Left hindlimb (tissue), 1 donor: ENCODE measurements around the gene VNN1.
A peak's percentile ranks its signal among the peaks of the same experiment; 100 is the strongest.
"Not testable (repeated sequence)": the region's sequence is repeated elsewhere in the genome, so short reads cannot be mapped to it uniquely, and the experiment has no call there.

Experiments used
- DNase-seq: peaks from one replicate; pipeline ENCODE4 v3.0.0-alpha.2; 2018

The VNN1 gene

GRCh38 chr6:132719736-132720448 lies 6.0 kb upstream of the VNN1 start:
- no peak for DNase-seq

- no peak for DNase-seq
These were observed 2.2 kb upstream of the VNN1 start for GRCh38 chr6:132715881-132716637.

DNA sequence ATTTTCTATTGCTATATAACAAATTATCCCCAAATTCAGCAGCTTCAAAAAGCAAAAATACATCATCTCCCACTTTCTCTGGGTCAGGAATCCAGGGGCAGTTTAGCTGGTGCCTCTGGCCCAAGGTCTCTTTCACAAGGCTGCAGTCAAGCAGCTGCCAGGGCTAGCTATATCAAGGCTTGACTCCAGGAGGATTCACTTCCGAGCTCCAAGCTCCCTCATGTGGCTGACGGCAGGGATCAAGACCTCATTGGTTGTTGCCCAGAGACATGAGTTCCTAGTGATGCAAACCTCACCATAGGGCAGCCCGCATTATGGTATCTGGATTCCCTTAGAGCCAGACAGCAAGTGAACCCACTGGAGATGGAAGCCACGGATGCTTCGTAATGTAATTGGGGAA lies 1.3 kb upstream of the VNN1 start:
- DNase-seq, result peak; percentile 36

- DNase-seq, result no peak
These were observed 305 bp upstream of the VNN1 start for GRCh38 chr6:132714160-132714559.

GRCh38 chr6:132712366-132712765 lies 1.5 kb downstream of the VNN1 start:
- no peak for DNase-seq

DNA sequence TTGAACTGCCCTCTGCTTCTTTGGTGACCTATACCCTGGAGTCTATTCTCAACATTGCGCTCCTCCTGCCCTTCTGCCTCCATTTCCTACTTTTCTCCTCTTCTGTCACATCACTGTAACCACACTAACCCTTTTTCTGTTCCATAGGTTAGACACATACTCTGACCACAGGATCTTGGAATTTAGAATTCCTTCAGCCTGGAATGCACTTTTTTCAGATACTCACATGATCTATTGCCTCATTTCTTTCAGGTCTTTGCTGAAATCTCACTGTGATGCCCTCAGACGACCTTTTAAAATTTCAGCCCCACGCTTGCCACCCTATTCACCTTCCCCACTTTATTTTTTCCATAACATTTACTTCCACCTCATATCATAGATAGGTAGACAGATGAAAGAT lies 5.1 kb downstream of the VNN1 start:
- no peak for DNase-seq

DNA sequence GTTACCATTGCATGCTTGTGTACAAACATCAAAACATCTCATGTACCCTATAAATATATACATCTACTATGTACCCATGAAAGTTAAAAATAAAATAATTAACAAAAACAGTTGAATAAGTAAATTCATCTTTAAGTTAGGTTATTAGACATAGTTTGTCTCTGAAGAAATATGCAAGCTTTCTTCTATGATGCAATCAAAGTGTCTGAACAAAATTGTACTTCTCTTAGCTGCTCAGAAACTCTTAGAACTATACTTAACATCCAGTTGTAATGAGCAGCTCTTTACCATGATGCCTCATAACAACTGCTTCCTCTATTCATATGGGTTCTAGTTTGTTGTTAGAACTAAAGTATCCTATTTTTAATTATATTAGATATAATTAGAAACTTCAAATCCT lies 5.9 kb downstream of the VNN1 start:
- DNase-seq, result no peak

DNA sequence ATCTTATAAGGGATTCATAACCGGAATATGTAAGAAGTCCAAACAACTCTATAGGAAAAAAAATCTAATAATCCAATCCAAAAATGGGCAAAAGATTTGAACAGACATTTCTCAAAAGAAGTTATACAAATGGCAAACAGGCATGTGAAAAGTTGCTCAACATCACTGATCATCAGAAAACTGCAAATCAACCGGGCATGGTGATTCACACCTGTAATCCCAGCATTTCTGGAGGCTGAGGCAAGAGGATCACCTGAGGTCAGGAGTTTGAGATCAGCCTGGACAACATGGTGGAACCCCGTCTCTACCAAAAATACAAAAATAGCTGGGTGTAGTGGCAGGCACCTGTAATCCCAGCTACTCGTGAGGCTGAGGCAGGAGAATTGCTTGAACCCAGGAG lies 7.1 kb downstream of the VNN1 start:
- DNase-seq, result not testable (repeated sequence)

DNA sequence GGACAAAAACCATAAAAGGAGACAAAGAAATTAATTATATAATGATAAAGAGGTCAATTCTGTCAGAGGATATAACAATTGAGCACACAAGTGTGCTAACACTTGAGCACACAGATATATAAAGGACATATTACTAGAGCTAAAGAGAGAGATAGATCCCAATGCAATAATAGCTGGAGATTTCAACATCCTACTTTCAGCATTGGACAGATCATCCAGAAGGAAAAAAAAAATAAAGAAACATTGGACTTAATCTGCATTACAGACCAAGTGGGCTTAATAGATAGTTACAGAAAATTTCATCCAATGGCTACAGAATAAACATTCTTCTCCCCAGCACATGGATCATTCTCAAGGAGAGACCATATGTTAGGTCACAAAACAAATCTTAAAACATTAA lies 9.9 kb downstream of the VNN1 start:
- DNase-seq, result no peak

DNA sequence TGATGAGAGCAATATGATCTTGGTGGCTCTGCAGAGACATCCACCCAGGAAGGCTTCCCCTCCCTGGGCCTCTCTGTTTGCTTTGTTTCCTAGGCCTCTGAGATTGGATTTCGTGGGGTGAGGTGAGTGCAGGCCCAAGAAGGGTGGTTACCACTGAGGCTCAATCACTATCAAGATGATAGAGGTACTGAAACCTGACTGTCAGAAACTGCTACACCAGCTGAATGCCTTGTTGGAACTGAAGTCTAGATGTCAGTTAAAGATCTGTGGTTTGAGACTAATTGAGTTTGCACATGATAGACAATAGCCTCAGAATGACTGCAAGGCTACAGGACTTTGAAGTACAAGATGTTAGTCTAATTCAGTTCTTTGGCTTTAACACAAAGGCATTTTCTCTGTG lies 15.2 kb downstream of the VNN1 start:
- DNase-seq, result no peak

DNA sequence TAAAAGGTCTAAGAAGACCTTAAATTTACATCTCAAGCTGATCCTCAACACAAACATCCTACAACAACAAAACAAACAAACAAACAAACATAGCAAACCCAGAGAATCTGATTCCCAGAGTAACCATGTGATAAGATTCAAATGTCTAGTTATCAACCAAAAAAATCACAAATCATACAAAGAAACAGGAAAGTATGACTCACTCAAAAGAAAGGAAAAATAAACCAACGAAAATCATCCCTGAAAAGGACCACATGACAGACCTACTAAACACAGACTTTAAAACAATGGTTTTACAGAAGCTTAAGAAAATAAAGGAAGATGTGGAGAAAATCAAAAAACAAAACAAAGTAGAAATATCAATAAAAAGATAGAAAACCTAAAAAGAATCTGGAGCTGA lies 18.1 kb downstream of the VNN1 start:
- DNase-seq, result no peak

DNA sequence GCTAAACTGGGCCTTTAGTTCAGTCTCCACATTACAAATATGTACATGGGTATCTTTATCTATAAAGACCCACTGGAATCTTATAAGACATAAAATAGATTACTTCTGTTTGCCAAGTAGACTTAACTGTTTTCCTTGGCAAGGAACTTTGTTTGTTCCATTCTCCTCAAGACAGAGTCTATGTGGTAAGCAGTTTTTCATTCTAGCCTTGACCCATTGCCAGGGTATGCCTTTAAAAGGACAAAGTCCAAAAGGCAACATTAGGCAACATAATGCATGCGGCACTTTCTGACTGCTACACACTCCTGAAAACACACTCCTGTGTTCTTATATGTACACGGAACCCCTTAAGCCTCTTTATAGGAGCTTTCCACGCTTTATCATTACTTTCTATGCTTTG lies 20.4 kb downstream of the VNN1 start:
- DNase-seq, result no peak

DNA sequence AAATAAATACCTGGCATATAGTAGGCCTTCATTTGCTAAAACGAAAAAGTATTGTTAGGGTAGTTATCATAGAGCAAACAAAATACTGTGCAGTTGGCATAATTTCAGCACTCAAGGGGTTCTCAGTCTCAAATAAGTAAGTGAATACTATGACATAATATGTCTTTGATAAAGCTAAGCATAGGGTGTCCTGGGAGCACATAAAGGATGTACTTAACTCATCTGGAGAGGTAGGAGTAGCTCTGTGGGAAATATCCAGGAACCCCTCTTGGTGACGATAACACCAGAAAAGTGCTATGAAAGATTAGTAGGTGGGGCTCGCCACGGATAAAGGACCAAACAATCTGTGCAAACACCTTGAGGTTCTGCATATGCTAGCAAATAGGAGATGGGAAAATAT lies 23.2 kb downstream of the VNN1 start:
- DNase-seq, result no peak

DNA sequence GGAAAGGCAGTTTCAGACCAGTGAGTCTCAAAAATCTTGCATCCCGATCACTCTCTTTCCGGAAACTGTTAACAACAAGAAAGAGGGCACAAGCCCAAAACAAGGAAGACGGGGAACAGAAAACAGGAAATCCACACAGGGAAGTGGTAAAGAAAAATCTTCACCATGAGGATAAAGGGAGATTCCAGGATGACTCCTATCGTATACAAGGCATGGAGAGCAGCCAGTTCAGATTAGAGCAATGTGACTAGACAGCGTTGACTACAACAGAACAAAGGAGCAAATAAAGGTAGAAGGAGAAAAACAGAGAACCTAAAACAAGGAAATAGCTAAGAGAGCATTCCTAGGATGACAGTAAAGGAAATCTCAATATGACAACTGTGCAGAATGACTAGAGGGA lies 26.5 kb downstream of the VNN1 start:
- no peak for DNase-seq

- no peak for DNase-seq
These were observed 27.3 kb downstream of the VNN1 start for GRCh38 chr6:132686531-132686930.

DNA sequence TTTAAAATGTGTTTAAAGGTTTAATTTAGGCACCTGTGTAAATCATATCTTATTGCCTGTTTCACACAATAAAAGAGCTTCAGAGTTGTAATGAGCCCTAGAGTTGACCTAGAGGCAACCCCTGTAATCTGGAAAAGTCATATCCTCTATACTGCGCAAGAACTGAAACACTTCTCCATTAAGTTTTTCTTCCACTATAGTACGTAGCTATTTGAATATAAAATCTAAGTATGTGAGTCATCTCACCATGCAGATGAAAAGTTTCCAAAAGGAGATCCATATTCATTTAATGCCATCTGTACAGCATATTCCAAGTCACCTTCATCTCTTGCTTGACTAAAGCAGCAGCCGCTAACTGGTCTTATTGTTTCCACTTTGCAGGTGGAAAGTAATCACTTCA lies 28.8 kb downstream of the VNN1 start:
- no peak for DNase-seq

- DNase-seq, result no peak
These were observed 29.6 kb downstream of the VNN1 start for GRCh38 chr6:132684272-132684671.

- DNase-seq, result no peak
These were observed 30.3 kb downstream of the VNN1 start for GRCh38 chr6:132683543-132683942.

DNA sequence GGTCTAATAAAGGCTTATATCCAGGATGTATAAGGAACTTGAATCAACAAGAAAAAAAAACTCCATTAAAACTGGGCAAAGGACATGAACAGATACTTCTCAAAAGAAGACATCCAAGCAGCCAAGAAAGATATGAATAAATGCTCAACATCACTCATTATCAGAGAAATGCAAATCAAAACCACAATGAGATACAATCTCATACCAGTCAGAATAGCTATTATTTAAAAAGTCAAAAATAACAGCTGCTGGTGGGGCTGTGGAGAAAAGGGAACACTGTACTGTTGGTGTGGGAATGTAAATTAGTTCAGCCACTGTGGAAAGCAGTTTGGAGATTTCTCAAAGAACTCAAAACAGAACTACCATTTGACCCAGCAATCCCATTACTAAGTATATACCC lies 34.8 kb downstream of the VNN1 start:
- DNase-seq, result not testable (repeated sequence)

DNA sequence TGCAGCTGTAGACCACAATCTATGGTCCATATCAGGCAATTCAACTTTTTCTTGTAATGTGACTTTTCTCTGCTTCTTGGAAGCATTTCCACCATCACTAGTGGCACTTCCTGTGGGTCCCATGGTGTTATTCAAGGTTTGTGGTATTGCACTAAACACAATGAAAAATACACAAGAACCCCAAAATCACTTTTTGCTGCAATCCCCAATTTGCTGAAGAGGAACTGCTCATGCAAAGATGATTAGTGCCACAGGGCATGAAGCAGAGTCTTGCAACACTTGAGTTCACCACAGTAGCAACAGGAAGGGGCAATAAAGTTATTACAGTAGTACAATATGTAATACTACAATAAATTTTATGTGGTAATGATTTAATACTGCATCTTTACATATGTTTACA lies 38.1 kb downstream of the VNN1 start:
- DNase-seq, result no peak

DNA sequence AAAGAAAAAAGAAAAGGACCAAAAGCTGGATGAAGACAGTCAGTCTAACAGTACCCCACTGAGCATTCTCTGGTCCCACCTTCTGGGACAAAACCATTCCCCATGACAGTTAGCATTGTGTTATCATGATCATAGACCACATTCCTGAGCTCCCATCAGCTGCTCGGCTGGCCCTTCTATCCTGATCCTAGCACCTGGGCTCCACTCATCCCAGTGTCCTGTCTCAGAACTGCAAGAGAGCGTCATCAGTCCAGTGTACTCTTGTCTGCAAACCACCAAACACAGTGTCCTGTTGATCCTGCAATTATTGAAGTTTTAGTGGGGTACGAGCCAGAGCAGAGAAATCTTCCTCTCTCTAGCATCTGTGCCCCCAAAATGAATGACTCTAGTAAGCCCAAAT lies 38.9 kb downstream of the VNN1 start:
- DNase-seq, result no peak

GRCh38 chr6:132673376-132674094 lies 40.3 kb downstream of the VNN1 start:
- peak; percentile 30 for DNase-seq

DNA sequence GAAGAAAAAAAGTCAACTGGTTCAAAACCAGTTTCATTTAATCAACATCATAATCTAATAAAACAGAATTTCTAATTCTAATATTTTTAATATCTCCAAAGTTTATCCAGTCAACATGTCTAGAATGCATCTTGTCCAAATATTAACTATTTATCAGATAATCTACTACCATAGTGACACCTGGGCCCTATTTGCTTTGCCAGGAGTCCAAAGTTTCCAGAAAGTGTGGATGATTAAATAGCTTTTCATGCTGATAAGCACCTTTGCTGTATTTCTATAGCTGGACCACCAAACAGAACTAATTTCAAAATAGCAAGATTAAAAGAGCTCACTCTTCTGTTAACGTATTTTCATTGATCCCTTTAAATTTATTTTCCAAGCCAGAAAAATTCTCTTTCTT lies 42.6 kb downstream of the VNN1 start:
- no peak for DNase-seq

GRCh38 chr6:132669690-132670291 lies 44.1 kb downstream of the VNN1 start:
- no peak for DNase-seq
